Activated CD4-positive, alpha-beta T cell treated with anti-CD3 and anti-CD28 coated beads for 36 hours (primary cell): ENCODE measurements around the gene PRRT1B. TPM values are rescaled to one million over a fixed set of nuclear protein-coding genes. Genes with fewer than 3 reads are reported as not detected.
A peak's percentile ranks its signal among the peaks of the same experiment; 100 is the strongest.

ENCODE experiments used
- ATAC-seq: fragments of 200-7000 bp; cut with Tn5 transposase; one replicate; pipeline ENCODE4 v1.10.0; 2021; ENCODE audit warnings: mild to moderate bottlenecking, moderate library complexity
- CTCF ChIA-PET: fragments of 350-600 bp; sonication (Branson Sonifier 250); formaldehyde crosslinking; loops from one replicate; lab custom pipeline; 2021; ENCODE audit warnings: antibody characterized with exemption; lab: Charles Lee
- POLR2A ChIA-PET: fragments of 350-600 bp; sonication (Branson Sonifier 250); formaldehyde crosslinking; loops from one replicate; lab custom pipeline; 2021; ENCODE audit warnings: antibody characterized with exemption, inconsistent platforms; lab: Charles Lee
- DNase-seq: peaks from one replicate; pipeline ENCODE4 v3.0.0-alpha.2; 2020
- H3K27ac Mint-ChIP-seq: one replicate; pipeline ENCODE4 v1.8.0; 2021; ENCODE audit warnings: mixed read lengths
- H3K27me3 Mint-ChIP-seq: one replicate; pipeline ENCODE4 v1.8.0; 2021; ENCODE audit warnings: mixed read lengths
- H3K36me3 Mint-ChIP-seq: one replicate; pipeline ENCODE4 v1.8.0; 2021; ENCODE audit warnings: low read depth, mixed read lengths
- H3K4me1 Mint-ChIP-seq: one replicate; pipeline ENCODE4 v1.8.0; 2021; ENCODE audit warnings: mixed read lengths
- H3K4me3 Mint-ChIP-seq: one replicate; pipeline ENCODE4 v1.8.0; 2021; ENCODE audit warnings: mild to moderate bottlenecking, moderate library complexity, mixed read lengths
- H3K9me3 Mint-ChIP-seq: one replicate; pipeline ENCODE4 v1.8.0; 2021; ENCODE audit warnings: low read depth, mixed read lengths
- intact Hi-C, 2 experiments: fragments of 100-400 bp; cut with DNase I in 1 of 2; cut with micrococcal nuclease in 1 of 2; formaldehyde crosslinking; loops; one replicate each; pipeline versions ENCODE4 v1.14.2 to v1.15.1; 2022 to 2024; cut with DNase I, micrococcal nuclease
- total RNA-seq, 2 experiments: library from RNA; stranded (reverse); gene quantifications; one replicate each; pipeline ENCODE4 v1.2.3, GENCODE V29; 2021

Gene PRRT1B
- total RNA-seq, 2 experiments from 2014 or later: not detected

DNA sequence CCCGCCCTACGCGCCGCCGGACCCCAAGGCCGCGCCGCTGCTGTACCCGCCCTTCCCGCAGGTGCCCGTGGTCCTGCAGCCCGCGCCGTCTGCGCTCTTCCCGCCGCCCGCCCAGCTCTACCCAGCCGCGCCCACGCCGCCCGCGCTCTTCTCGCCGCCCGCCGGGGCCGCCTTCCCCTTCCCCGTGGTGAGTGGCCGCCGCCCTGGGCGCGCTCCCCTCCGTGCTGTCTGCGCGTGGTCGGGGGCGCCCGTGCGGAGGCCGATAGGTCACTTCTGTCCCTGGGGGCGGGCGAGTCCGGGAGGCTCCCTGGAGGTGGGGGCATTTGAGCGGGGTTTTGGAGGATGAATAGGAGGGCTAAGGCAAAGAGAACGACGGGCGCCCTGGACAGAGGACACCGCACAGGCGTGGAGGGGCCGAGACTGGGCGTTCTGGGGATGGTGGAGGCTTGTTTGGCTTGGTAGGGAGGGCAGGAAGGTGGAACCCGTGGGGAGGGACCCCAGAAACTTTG, 9.6 kb downstream of the PRRT1B start:
- no peaks in the 10 kb centered on the region for H3K4me1 Mint-ChIP-seq
- ChIA-PET POLR2A (no interaction called here), CTCF (interaction anchor here (0.6 to 1.0 kb wide), 2 partner anchors 37 to 191 kb away, joined by 3 read pairs; no protein-coding TSS in a partner anchor)
- DNase-seq: no peak
- no peak for ATAC-seq
- H3K9me3 Mint-ChIP-seq: no peaks in the 10 kb centered on the region
- H3K27me3 Mint-ChIP-seq: peaks cover 29% of the 10 kb centered on the region
- H3K27ac Mint-ChIP-seq: no peak overlapping the region
- intact Hi-C loops: no loop called here
- no peak overlapping the region for H3K4me3 Mint-ChIP-seq
- no peaks in the 10 kb centered on the region for H3K36me3 Mint-ChIP-seq

DNA sequence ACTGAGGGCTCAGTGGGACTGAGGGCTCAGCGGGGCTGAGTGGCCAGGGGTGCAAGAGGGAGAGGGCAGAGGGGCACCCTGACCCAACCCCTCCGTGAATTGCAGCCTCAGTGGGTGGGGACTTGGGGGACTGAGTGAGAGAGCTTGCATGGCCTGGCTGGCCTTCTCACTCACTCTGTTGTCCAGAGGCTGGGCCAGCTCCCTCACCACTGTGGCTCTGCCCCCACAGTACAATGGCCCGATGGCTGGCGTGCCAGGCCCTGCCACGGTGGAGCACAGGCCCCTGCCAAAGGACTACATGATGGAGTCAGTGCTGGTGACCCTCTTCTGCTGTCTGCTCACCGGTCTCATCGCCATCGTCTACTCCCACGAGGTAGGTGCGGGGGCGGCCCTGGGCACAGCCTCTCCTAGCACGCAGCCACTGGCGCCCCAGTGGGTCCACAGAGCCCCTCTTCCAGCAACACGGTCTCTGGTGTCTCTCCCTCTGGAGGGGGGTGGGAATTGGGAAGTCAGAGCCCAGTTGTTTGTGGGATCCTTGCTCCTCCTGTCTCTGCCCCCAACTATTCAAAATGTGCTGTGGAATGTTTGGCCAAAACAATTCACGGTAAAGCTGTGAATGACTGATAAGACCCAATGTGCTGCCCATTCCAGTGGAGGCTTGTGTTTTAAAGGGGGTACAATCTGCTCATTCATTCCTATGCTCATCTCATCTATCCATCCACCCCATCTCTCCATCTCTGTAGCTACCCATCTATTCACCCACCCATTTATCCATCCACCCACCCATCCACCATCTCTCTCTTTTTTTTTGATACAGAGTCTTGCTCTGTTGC, 10.7 kb downstream of the PRRT1B start:
- intact Hi-C loops: no loop called here
- no peaks in the 10 kb centered on the region for H3K9me3 Mint-ChIP-seq
- CTCF ChIA-PET: interaction anchor here (0.6 kb wide), 1 partner anchor 188 kb away, joined by 3 read pairs; no protein-coding TSS in a partner anchor
- peaks cover 23% of the 10 kb centered on the region for H3K27me3 Mint-ChIP-seq
- H3K4me1 Mint-ChIP-seq: no peaks in the 10 kb centered on the region
- POLR2A ChIA-PET: interaction anchor here (0.6 kb wide), 1 partner anchor 651 kb away, joined by 12 read pairs; no protein-coding TSS in a partner anchor
- no peaks in the 10 kb centered on the region for H3K36me3 Mint-ChIP-seq
- no peak overlapping the region for H3K27ac Mint-ChIP-seq
- no peak overlapping the region for H3K4me3 Mint-ChIP-seq
- DNase-seq (no peak), ATAC-seq (no peak)

DNA sequence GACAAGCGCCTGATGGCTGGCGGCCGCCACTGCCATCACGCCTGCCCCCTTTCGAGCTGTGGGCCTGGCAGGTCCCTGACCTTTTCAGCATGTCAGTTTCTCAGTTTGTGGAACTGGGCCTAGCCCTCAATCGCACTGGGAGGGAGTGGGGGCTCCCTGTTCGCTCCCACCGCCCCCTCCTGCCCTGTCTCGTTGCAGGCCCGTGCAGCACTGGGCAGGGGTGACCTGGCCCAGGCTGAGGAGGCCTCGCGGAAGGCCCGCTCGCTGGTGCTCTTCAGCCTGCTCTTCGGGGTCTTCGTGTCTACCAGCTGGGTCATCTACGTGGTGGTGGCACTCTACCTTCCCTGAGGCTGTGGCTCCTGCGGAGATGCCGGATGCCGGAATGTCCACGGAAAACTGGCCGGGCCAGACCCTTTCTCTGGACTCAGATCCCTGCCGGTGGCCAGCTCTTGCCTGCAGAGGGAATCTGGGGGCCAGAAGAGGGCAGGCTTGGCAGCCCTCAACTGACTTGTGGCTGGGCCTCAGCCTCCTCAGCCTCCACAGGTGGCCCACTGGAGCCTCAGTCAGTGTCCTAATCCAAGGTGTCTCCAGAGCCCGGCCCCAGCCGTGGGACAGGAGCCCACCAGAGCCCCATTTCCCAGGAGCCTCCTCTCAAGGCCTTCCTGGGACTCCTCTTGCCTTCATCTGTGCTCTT, 12.7 kb downstream of the PRRT1B start:
- intact Hi-C loops: loop anchor here in 1 of 2 experiments (2.0 kb wide), 1 partner anchor 207 kb away; no protein-coding TSS in a partner anchor
- H3K27me3 Mint-ChIP-seq: peaks cover 16% of the 10 kb centered on the region
- ATAC-seq (no peak), DNase-seq (no peak)
- H3K36me3 Mint-ChIP-seq: no peaks in the 10 kb centered on the region
- ChIA-PET POLR2A (no interaction called here), CTCF (interaction anchor here (0.7 kb wide), 1 partner anchor 185 kb away, joined by 3 read pairs; no protein-coding TSS in a partner anchor)
- no peaks in the 10 kb centered on the region for H3K4me1 Mint-ChIP-seq
- no peak overlapping the region for H3K27ac Mint-ChIP-seq
- H3K4me3 Mint-ChIP-seq: no peak overlapping the region
- H3K9me3 Mint-ChIP-seq: peaks cover 3% of the 10 kb centered on the region

DNA sequence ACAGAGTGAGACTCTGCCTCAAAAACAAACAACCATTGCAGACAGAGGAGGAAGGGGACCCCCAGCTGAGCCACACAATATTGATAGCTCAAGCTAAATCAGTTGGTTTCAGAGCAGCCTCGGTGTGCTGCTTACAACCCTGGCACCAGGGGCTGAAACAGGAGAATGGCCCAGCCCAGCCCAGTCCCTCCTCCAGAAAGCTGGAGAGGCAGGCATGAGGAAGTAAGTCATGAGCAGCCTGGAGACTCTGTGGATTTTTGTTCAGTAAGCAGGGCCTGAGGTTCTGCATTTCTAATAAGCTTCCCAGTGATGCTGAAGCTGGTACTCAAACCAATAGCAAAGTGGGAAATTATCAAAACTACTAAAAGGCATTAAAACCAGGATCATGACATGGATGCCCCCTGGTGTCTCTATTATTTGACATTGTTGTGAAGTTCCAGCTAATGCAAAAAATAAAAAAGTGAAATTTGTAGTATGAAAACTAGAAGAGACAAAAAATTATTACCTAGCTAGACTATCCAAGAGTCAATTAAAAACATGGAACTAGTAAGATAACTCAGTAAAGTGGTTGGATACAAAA, 14.2 kb downstream of the PRRT1B start:
- Mint-ChIP-seq H3K36me3 (no peaks in the 10 kb centered on the region), H3K27me3 (peaks cover 13% of the 10 kb centered on the region), H3K4me3 (no peak overlapping the region), H3K27ac (no peak overlapping the region), H3K4me1 (no peaks in the 10 kb centered on the region), H3K9me3 (peaks cover 3% of the 10 kb centered on the region)
- ChIA-PET CTCF (interaction anchor here (1.8 kb wide), 1 partner anchor 210 kb away, joined by 7 read pairs; no protein-coding TSS in a partner anchor), POLR2A (interaction anchor here (1.3 kb wide), 1 partner anchor 59 kb away, joined by 6 read pairs; no protein-coding TSS in a partner anchor)
- DNase-seq (no peak), ATAC-seq (no peak)
- intact Hi-C loops: loop anchor here in 1 of 2 experiments (2.0 kb wide), 1 partner anchor 209 kb away; no protein-coding TSS in a partner anchor

DNA sequence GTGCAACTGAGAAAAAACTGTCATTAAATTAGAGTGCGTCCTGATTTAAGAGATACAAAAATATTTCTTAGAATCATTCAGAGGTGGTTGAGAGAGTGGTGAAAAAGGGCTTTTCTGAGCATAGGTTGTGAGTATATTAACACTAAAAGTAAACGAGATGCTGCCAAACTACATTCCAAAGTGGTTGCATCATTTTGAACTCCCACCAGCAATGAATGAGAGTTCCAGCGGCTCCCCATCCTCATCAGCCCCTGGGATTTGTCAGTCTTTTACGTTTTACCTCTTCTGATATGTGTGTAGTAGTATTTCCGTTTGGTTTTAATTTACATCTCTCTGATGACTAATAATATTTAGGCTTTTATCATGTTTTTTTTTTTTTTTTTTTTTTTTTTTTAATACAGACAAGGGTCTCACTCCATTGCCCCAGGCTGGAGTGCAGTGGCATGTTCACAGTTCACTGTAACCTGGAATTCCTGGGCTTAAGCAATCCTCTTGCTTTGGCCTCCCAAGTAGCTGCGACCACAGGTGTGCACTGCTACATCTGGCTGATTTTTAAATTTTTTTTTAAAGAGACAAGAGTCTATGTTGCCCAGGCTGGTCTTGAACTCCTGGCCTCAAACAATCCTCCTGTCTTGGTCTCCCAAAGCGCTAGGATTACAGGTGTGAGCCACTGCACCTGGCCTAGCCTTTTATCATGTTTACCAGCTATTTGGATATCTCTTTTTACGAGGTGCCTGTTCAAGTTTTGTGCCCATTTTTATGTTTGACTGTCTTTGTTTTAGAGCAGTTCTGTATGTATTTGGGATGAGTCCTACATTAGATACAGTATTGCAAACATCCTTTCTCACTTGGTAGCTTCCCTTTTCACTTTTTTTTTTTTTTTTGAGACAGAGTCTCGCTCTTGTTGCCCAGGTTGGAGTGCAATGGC, 17.0 kb downstream of the PRRT1B start:
- Mint-ChIP-seq H3K4me1 (peaks cover 7% of the 10 kb centered on the region), H3K36me3 (no peaks in the 10 kb centered on the region), H3K27me3 (no peaks in the 10 kb centered on the region), H3K4me3 (no peak overlapping the region), H3K27ac (no peak overlapping the region), H3K9me3 (peaks cover 3% of the 10 kb centered on the region)
- intact Hi-C loops: no loop called here
- DNase-seq (no peak), ATAC-seq (no peak)
- ChIA-PET POLR2A (interaction anchor here (0.6 kb wide), 1 partner anchor 169 kb away, joined by 5 read pairs; no protein-coding TSS in a partner anchor), CTCF (interaction anchor here (0.6 to 1.0 kb wide), 3 partner anchors 9 to 16 kb away, joined by 3 to 4 read pairs (median 3); no protein-coding TSS in a partner anchor)

DNA sequence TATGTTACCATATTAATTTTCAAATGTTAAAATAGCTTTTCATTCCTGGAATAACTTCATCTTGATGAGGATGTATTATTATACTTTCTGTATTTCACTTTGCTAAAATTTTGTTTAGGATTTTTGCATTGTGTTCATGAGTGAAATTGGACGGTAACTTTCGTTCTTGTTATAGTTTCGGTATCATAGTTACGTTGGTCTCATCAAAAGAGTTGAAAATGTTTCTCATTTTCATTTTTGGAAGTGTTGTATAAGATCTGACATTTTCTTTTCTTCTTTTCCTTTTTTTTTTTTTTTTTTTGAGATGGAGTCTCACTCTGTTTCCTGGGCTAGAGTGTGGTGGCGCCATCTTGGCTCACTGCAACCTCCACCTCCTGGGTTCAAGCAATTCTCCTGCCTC, 20.0 kb downstream of the PRRT1B start:
- H3K27ac Mint-ChIP-seq: no peak overlapping the region
- no peaks in the 10 kb centered on the region for H3K27me3 Mint-ChIP-seq
- CTCF ChIA-PET: no interaction called here
- peak; percentile 47 for ATAC-seq
- H3K4me1 Mint-ChIP-seq: peaks cover 7% of the 10 kb centered on the region
- H3K4me3 Mint-ChIP-seq: no peak overlapping the region
- POLR2A ChIA-PET: no interaction called here
- no peak for DNase-seq
- H3K36me3 Mint-ChIP-seq: peaks cover 5% of the 10 kb centered on the region
- intact Hi-C loops: no loop called here
- peaks cover 3% of the 10 kb centered on the region for H3K9me3 Mint-ChIP-seq

DNA sequence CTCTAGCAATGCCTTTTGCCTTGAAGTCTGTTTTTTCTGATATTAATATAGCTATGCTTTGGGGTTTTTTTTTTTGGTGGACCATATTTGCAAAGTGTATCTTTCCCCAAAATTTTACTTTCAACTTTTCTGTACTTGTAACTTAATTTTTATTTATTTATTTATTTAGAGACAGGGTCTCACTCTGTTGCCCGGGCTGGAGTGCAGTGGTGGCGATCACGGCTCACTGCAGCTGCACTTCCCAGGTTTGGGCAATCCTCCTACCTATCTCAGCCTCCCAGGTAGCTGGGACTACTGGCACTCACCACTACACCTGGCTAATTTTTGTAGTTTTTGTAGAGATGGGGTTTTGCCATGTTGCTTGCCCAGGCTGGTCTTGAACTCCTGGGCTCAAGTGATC, 20.8 kb downstream of the PRRT1B start:
- H3K9me3 Mint-ChIP-seq: peaks cover 3% of the 10 kb centered on the region
- no peak overlapping the region for H3K27ac Mint-ChIP-seq
- intact Hi-C loops: no loop called here
- H3K36me3 Mint-ChIP-seq: peaks cover 7% of the 10 kb centered on the region
- H3K4me3 Mint-ChIP-seq: no peak overlapping the region
- peaks cover 7% of the 10 kb centered on the region for H3K4me1 Mint-ChIP-seq
- no peaks in the 10 kb centered on the region for H3K27me3 Mint-ChIP-seq
- ChIA-PET CTCF (no interaction called here), POLR2A (no interaction called here)
- no peak for DNase-seq
- ATAC-seq: no peak

DNA sequence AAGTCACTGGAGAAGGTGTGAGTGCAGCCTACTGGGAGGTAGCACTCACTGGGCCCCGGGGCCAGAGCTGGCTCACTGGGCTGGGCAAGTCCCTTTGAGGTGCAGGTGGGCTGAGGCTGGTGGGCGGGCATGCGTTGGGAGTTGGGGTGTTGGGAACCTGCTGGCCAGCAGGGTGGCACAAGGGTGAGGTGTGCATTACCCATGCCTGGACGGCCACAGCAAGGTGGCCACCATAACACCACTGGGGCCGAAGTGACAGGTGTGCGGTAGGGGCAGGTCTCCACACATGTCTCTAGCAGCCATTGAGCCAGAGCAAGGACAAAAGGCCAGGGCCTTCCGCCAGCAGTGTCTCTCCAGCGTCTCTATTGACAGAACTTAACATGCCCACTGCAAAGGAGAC, 22.6 kb downstream of the PRRT1B start:
- intact Hi-C loops: no loop called here
- DNase-seq (no peak), ATAC-seq (no peak)
- POLR2A ChIA-PET: no interaction called here
- Mint-ChIP-seq H3K4me3 (no peak overlapping the region), H3K27me3 (no peaks in the 10 kb centered on the region), H3K27ac (no peak overlapping the region), H3K36me3 (peaks cover 16% of the 10 kb centered on the region), H3K4me1 (peaks cover 7% of the 10 kb centered on the region), H3K9me3 (no peaks in the 10 kb centered on the region)
- CTCF ChIA-PET: no interaction called here

DNA sequence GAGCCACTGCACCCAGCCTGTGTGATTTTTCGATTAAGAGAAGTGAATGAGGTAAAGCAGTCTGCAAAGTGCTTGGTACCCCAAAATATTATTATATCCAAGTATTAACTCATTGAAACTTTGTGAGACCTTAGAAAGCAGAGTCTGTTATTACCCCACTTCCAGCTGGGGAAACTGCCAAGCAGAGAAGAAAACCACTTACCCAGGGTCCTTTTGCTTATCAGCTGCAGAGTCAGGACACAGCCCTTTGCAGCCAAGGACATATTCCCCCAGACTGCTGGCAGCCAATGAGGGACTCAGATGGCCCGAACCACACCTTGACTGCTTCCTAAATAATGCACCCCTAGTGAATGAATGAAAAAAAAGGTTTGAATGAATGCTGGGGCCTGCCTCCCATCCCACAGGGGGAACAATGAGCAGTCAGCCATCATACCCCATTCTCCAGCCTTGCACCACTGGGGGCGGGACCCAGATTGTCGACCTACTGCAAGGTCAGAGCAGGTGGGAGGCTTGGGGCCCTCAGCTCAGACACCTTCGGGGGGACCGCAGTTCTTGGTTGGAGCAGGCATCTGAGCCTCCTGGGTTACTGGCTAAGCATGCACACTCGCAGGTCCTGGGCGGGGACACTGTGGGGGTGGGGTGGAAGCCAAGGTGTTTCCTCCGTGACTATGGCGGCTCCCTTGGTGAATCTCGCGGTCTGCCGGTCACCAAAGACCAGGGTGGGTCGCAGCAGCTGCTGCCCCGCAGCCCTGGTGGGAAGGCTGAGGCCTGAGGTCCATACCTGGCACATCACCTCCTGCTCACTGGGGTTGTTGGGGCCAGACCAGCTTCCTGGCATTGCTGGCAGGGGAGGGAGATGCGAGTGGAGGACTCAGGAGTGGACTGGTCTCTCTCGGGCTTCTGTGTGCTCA, 29.7 kb downstream of the PRRT1B start:
- ChIA-PET CTCF (interaction anchor here (0.7 to 1.0 kb wide), 2 partner anchors 10 to 214 kb away, joined by 3 read pairs; no protein-coding TSS in a partner anchor), POLR2A (no interaction called here)
- ATAC-seq (no peak), DNase-seq (no peak)
- Mint-ChIP-seq H3K4me1 (peaks cover 23% of the 10 kb centered on the region), H3K4me3 (no peak overlapping the region), H3K36me3 (peaks cover 39% of the 10 kb centered on the region), H3K27ac (no peak overlapping the region), H3K27me3 (no peaks in the 10 kb centered on the region), H3K9me3 (no peaks in the 10 kb centered on the region)
- intact Hi-C loops: no loop called here
